ENCODE data around the gene MOB3B. TPM values are rescaled to one million over a fixed set of nuclear protein-coding genes. Genes with fewer than 3 reads are reported as not detected.

MOB3B gene
- polyA plus RNA-seq, 1 experiment, result 0.38 TPM

DNA sequence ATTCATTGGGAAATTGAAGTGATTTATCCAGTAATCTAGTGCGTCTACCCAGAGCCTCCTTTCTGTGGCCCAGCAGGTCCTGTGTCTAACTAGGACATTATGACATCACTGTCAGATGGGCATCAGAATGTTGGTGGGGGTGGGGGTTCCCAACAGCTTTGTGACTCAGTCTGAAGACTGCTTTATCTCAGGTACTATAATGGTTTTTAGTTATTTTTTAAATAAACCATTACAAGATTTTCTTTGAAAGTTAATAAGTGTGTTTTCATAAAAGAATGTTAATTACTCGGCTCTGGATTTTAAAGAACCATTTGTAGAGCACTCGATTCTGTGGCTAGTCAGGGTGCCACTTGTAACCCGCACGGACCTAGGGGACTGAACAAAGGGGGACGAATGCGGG is 232.6 kb downstream of the MOB3B start, which contains the start of gene EQTN:
Gene EQTN (minus strand): TSS at position 101 of the 400 bp plus-strand sequence. CDS start 95 bp downstream, at position 6.
- no peak for DNase-seq (ENCODE audit: low read depth, low spot score)
- ChIA-PET POLR2A (no interaction called here), CTCF (no interaction called here)
- Histone ChIP-seq H3K4me3 (ENCODE audit: low read depth, low read length) (no peak within 1 kb of the TSS), H3K27ac (ENCODE audit: low read depth, low read length) (no peak within 1 kb of the TSS), H3K9me3 (ENCODE audit: control insufficient read depth, insufficient read depth, low read length) (no peaks in the 10 kb centered on the region), H3K27me3 (ENCODE audit: control insufficient read depth, insufficient read depth, low read length) (no peaks in the 10 kb centered on the region)
- TF ChIP-seq, protein P1, sequence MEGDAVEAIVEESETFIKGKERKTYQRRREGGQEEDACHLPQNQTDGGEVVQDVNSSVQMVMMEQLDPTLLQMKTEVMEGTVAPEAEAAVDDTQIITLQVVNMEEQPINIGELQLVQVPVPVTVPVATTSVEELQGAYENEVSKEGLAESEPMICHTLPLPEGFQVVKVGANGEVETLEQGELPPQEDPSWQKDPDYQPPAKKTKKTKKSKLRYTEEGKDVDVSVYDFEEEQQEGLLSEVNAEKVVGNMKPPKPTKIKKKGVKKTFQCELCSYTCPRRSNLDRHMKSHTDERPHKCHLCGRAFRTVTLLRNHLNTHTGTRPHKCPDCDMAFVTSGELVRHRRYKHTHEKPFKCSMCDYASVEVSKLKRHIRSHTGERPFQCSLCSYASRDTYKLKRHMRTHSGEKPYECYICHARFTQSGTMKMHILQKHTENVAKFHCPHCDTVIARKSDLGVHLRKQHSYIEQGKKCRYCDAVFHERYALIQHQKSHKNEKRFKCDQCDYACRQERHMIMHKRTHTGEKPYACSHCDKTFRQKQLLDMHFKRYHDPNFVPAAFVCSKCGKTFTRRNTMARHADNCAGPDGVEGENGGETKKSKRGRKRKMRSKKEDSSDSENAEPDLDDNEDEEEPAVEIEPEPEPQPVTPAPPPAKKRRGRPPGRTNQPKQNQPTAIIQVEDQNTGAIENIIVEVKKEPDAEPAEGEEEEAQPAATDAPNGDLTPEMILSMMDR (IDR thresholded peaks at IDR 0.05; ENCODE audit: low read depth, low read length), result no peak

DNA sequence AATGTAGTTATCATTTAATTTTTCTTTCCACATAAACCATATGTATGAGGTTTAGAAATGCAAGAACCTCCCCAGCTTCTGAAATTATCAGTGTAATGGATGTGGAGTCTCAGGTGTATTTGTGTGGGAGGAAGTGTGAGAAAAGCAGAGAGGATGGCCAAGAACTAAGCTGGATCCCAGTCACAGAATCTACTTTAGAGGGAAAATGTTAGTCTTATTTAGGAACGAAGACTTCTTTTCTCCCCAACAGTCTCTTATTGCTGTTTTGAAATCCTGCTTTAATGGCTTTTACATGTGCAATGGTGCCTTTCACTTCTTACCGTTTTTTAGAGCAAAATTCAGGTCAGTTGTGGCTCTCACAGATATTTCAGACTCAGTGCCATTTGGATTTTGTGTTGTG is 235.6 kb downstream of the MOB3B start:
- no peaks in the 10 kb centered on the region for H3K27me3 ChIP-seq (ENCODE audit: control insufficient read depth, insufficient read depth, low read length)
- DNase-seq (ENCODE audit: low read depth, low spot score), result no peak
- TF ChIP-seq, protein P1 (IDR thresholded peaks at IDR 0.05; ENCODE audit: low read depth, low read length), result no peak
- H3K9me3 ChIP-seq (ENCODE audit: control insufficient read depth, insufficient read depth, low read length), result no peaks in the 10 kb centered on the region
- ChIA-PET POLR2A (no interaction called here), CTCF (interaction anchor here (1.0 kb wide), 1 partner anchor 319 kb away, joined by 3 read pairs; no protein-coding TSS in a partner anchor)
- H3K4me3 ChIP-seq (ENCODE audit: low read depth, low read length), result no peak overlapping the region
- no peak overlapping the region for H3K27ac ChIP-seq (ENCODE audit: low read depth, low read length)

DNA sequence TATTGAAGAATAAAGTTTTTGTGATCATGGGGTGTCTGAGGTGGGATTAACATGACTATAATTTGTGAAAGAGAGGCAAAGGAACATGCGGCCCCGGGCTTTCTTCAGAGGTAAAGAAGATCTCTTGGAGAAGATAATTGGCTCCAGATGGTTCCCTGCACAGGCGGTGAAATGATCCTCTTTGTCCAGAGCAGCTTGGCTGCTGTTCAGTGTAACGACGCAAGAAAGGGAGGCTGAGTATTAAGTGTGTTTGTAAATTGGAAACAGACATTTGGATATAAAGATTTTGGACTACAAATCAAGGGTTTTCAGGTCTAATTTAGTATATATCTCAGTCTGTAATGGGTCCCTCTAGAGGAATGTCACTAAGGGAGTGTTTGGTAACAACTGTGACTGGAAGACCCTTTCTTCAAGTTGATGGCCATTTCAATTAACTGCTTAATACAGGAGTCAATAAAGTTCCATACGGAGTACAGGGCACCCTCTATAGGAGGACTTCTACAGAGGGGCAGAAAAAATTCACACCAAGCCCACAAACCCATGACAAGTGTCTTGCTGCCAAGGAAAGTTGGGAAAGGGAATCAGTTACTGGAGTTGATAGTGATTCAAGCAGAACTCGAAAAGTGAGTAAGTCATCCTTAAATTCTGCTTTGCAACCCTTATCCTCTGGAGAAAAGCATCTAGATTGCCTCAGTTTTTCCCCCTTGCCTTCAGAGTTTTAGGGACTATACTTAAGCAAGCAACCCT is 236.8 kb downstream of the MOB3B start:
- DNase-seq (ENCODE audit: low read depth, low spot score), result peak; percentile 1
- Histone ChIP-seq H3K9me3 (ENCODE audit: control insufficient read depth, insufficient read depth, low read length) (no peaks in the 10 kb centered on the region), H3K27me3 (ENCODE audit: control insufficient read depth, insufficient read depth, low read length) (no peaks in the 10 kb centered on the region), H3K4me3 (ENCODE audit: low read depth, low read length) (no peak overlapping the region), H3K27ac (ENCODE audit: low read depth, low read length) (no peak overlapping the region)
- TF ChIP-seq, protein P1 (IDR thresholded peaks at IDR 0.05; ENCODE audit: low read depth, low read length), result no peak
- CTCF ChIA-PET, result interaction anchor here (1.0 kb wide), 1 partner anchor 317 kb away, joined by 3 read pairs; no protein-coding TSS in a partner anchor
- POLR2A ChIA-PET, result no interaction called here

DNA sequence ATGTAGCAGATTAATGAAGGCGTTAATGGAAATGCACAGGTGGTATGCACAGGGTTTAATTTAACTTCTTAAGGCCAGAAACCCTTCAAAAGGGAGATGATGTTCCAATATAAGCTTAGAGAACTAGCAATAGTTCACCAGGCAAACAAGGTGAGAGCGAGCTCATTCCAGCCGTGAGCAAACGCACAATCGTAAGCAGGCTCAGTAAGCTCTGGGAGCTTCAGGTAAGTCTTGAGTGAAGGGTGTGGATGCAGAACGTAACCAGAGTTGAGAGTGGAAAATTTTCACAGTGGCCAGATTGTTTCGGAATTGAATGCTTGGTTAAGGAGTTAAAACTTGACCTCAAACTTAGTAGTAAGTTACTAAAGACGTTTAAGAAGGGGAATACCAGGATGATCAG is 238.3 kb downstream of the MOB3B start:
- CTCF ChIA-PET, result interaction anchor here (0.7 kb wide), 1 partner anchor 10 kb away, joined by 3 read pairs; no protein-coding TSS in a partner anchor
- POLR2A ChIA-PET, result no interaction called here

DNA sequence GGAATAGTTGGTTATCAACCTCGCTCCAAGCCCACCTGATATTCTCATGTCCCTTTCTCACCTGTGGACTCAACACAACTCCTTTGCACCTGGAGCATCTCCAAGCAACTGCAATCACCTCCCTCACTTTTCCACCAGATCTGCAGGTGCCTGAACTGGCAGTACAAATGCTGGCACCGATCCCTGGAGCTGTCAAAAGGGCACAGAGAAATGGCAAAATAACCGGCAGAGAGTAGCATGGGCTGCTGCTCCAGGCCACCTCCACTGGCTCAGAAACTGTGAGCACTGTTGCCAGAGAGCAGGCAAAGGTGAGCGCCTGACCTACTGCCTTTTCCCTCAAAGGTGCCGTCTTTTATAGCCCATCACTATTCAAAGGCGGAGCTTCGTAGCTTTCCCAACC is 247.3 kb downstream of the MOB3B start:
- Histone ChIP-seq H3K27ac (ENCODE audit: low read depth, low read length) (no peak overlapping the region), H3K9me3 (ENCODE audit: control insufficient read depth, insufficient read depth, low read length) (no peaks in the 10 kb centered on the region), H3K4me3 (ENCODE audit: low read depth, low read length) (no peak overlapping the region), H3K27me3 (ENCODE audit: control insufficient read depth, insufficient read depth, low read length) (peaks cover 18% of the 10 kb centered on the region)
- ChIA-PET CTCF (interaction anchor here (1.5 kb wide), 1 partner anchor 248 kb away, joined by 3 read pairs; no protein-coding TSS in a partner anchor), POLR2A (interaction anchor here (0.9 kb wide), 1 partner anchor 55 kb away, joined by 3 read pairs; no protein-coding TSS in a partner anchor)
- TF ChIP-seq, protein P1 (IDR thresholded peaks at IDR 0.05; ENCODE audit: low read depth, low read length), result no peak
- no peak for DNase-seq (ENCODE audit: low read depth, low spot score)

More for the DNA sequence above, 238.3 kb downstream of the MOB3B start:
- no peak for DNase-seq (ENCODE audit: low read depth, low spot score)
- Histone ChIP-seq H3K27me3 (ENCODE audit: control insufficient read depth, insufficient read depth, low read length) (no peaks in the 10 kb centered on the region), H3K9me3 (ENCODE audit: control insufficient read depth, insufficient read depth, low read length) (no peaks in the 10 kb centered on the region), H3K4me3 (ENCODE audit: low read depth, low read length) (no peak overlapping the region), H3K27ac (ENCODE audit: low read depth, low read length) (no peak overlapping the region)
- TF ChIP-seq, protein P1 (IDR thresholded peaks at IDR 0.05; ENCODE audit: low read depth, low read length), result no peak
